GM18909 (cell line): ENCODE results near the gene KIF23.

Source experiments
- ATAC-seq: cut with Tn5 transposase; IDR thresholded peaks from one replicate; pipeline ENCODE4 v1.9.1; 2021; ENCODE audit warnings: mild to moderate bottlenecking; ENCODE audit not compliant: unreplicated experiment, poor library complexity

KIF23 gene

GRCh38 chr15:69482686-69483256 is 68.6 kb downstream of the KIF23 start:
- no peak for ATAC-seq

- ATAC-seq, result no peak
These were observed 70.7 kb downstream of the KIF23 start for GRCh38 chr15:69484837-69485236.

- no peak for ATAC-seq
These were observed 72.4 kb downstream of the KIF23 start for GRCh38 chr15:69486481-69487110.

GRCh38 chr15:69489073-69489571 is 75.0 kb downstream of the KIF23 start:
- ATAC-seq, result no peak

- ATAC-seq, result no peak
These were observed 76.3 kb downstream of the KIF23 start for GRCh38 chr15:69490356-69491037.

GRCh38 chr15:69491038-69491505 is 76.9 kb downstream of the KIF23 start:
- no peak for ATAC-seq

GRCh38 chr15:69493406-69493805 is 79.3 kb downstream of the KIF23 start:
- ATAC-seq, result no peak

GRCh38 chr15:69496001-69496400 is 81.9 kb downstream of the KIF23 start:
- no peak for ATAC-seq

GRCh38 chr15:69497076-69497475 is 82.9 kb downstream of the KIF23 start:
- no peak for ATAC-seq

- no peak for ATAC-seq
These were observed 83.5 kb downstream of the KIF23 start for GRCh38 chr15:69497667-69498066.
